GM12873 (cell line): ENCODE results near the gene PARP12.

Experiments
- CTCF ChIP-seq: IDR thresholded peaks from 2 replicates; pipeline ENCODE4 v1.5.1; 2012; ENCODE audit warnings: low read depth, mild to moderate bottlenecking, moderate library complexity, low read length, control low read depth; ENCODE audit not compliant: insufficient read depth; ENCODE audit errors: missing control alignments

PARP12 gene

GRCh38 chr7:139990571-139991268 is 72.0 kb downstream of the PARP12 start:
- TF ChIP-seq CTCF: no peak

- no peak for TF ChIP-seq CTCF
Measured at GRCh38 chr7:139990142-139990535, 72.6 kb downstream of the PARP12 start.

- TF ChIP-seq CTCF: no peak
Measured at GRCh38 chr7:139989366-139990141, 73.2 kb downstream of the PARP12 start.

- no peak for TF ChIP-seq CTCF
Measured at GRCh38 chr7:139987691-139988516, 74.8 kb downstream of the PARP12 start.

- TF ChIP-seq CTCF: no peak
Measured at GRCh38 chr7:139985811-139986210, 76.9 kb downstream of the PARP12 start.

GRCh38 chr7:139984642-139985539 is 77.9 kb downstream of the PARP12 start:
- no peak for TF ChIP-seq CTCF
